Trophoblast cell (in vitro differentiated cells and primary cell): ENCODE measurements around the gene MESP1.
A peak's percentile ranks its signal among the peaks of the same experiment; 100 is the strongest.

Experiments used
- DNase-seq, 2 donors: peaks; one replicate each; pipeline ENCODE4 v3.0.0-alpha.2; 2016
- H2AFZ ChIP-seq: 2 replicates; pipeline ENCODE4 v1.6.1; 2013; ENCODE audit warnings: low read length, moderate library complexity, mild to moderate bottlenecking; ENCODE audit not compliant: insufficient read depth, poor library complexity
- H2AK5ac ChIP-seq: 2 replicates; pipeline ENCODE4 v1.6.1; 2013; ENCODE audit warnings: mild to moderate bottlenecking, low read length
- H2BK120ac ChIP-seq: 2 replicates; pipeline ENCODE4 v1.6.1; 2013; ENCODE audit warnings: low read length, mild to moderate bottlenecking, moderate library complexity; ENCODE audit not compliant: insufficient read depth, poor library complexity
- H2BK12ac ChIP-seq: 2 replicates; pipeline ENCODE4 v1.6.1; 2013; ENCODE audit warnings: mild to moderate bottlenecking, low read length, moderate library complexity
- H2BK5ac ChIP-seq: 2 replicates; pipeline ENCODE4 v1.6.1; 2013; ENCODE audit warnings: low read length, low read depth, moderate library complexity, mild to moderate bottlenecking; ENCODE audit not compliant: poor library complexity
- H3K14ac ChIP-seq: 2 replicates; pipeline ENCODE4 v1.6.1; 2013; ENCODE audit warnings: mild to moderate bottlenecking, low read length
- H3K18ac ChIP-seq: 2 replicates; pipeline ENCODE4 v1.6.1; 2013; ENCODE audit warnings: mild to moderate bottlenecking, low read length
- H3K23ac ChIP-seq: 2 replicates; pipeline ENCODE4 v1.6.1; 2013; ENCODE audit warnings: low read length
- H3K27ac ChIP-seq: 2 replicates; pipeline ENCODE4 v1.5.1; 2013; ENCODE audit warnings: low read depth, mild to moderate bottlenecking, inconsistent platforms, low read length, moderate library complexity
- H3K27me3 ChIP-seq: 2 replicates; pipeline ENCODE4 v1.6.1; 2013; ENCODE audit warnings: inconsistent platforms, mild to moderate bottlenecking, low read length, moderate library complexity; ENCODE audit not compliant: insufficient read depth
- H3K36me3 ChIP-seq, 2 experiments: 1 replicate in 1 of 2; 2 replicates in 1 of 2; pipeline ENCODE4 v1.6.1; 2013; ENCODE audit warnings: low read length in 2 of 2, mild to moderate bottlenecking in 2 of 2, moderate library complexity in 1 of 2; ENCODE audit not compliant: insufficient read depth in 2 of 2, control insufficient read depth in 1 of 2
- H3K4ac ChIP-seq: 2 replicates; pipeline ENCODE4 v1.6.1; 2013; ENCODE audit warnings: low read depth, mild to moderate bottlenecking, low read length, moderate library complexity
- H3K4me1 ChIP-seq, 2 experiments: 1 replicate in 1 of 2; 2 replicates in 1 of 2; pipeline ENCODE4 v1.6.1; 2013; ENCODE audit warnings: low read length in 2 of 2, mild to moderate bottlenecking in 2 of 2, moderate library complexity in 1 of 2; ENCODE audit not compliant: insufficient read depth in 2 of 2, control insufficient read depth in 1 of 2
- H3K4me2 ChIP-seq: 2 replicates; pipeline ENCODE4 v1.6.1; 2013; ENCODE audit warnings: inconsistent platforms, mild to moderate bottlenecking, low read length, moderate library complexity
- H3K4me3 ChIP-seq: 2 replicates; pipeline ENCODE4 v1.5.1; 2013; ENCODE audit warnings: mild to moderate bottlenecking, low read depth, low read length, inconsistent platforms
- H3K79me1 ChIP-seq: one replicate; pipeline ENCODE4 v1.6.1; 2013; ENCODE audit warnings: low read length
- H3K79me2 ChIP-seq: 2 replicates; pipeline ENCODE4 v1.6.1; 2013; ENCODE audit warnings: low read length, mild to moderate bottlenecking; ENCODE audit not compliant: control insufficient read depth, insufficient read depth, poor library complexity
- H3K9ac ChIP-seq: 2 replicates; pipeline ENCODE4 v1.6.1; 2013; ENCODE audit warnings: mild to moderate bottlenecking, low read length
- H3K9me3 ChIP-seq: 2 replicates; pipeline ENCODE4 v1.6.1; 2013; ENCODE audit warnings: low read depth, mild to moderate bottlenecking, control low read depth, inconsistent platforms, low read length; ENCODE audit not compliant: insufficient read depth
- H4K12ac ChIP-seq: 2 replicates; pipeline ENCODE4 v1.6.1; 2013; ENCODE audit warnings: low read depth, mild to moderate bottlenecking, low read length, moderate library complexity
- H4K8ac ChIP-seq: 2 replicates; pipeline ENCODE4 v1.6.1; 2013; ENCODE audit warnings: low read depth, mild to moderate bottlenecking, low read length, moderate library complexity
- H4K91ac ChIP-seq: one replicate; pipeline ENCODE4 v1.6.1; 2013; ENCODE audit warnings: low read depth, mild to moderate bottlenecking, low read length, moderate library complexity
- WGBS: extraction: QIAGEN DNeasy Blood & Tissue Kit; methylation state at CpG from one replicate; pipeline ENCODE4 v1.1.7; 2013; ENCODE audit warnings: missing lambda C conversion rate; ENCODE audit not compliant: insufficient read length, insufficient coverage; ENCODE audit errors: extremely low coverage; 5-methylcytosine and 5-hydroxymethylcytosine counted together

The MESP1 gene

GRCh38 chr15:89765694-89766093, 14.6 kb upstream of the MESP1 start:
- Histone ChIP-seq H3K4ac (no peak overlapping the region), H2BK5ac (no peak overlapping the region), H3K4me3 (no peak overlapping the region), H3K4me2 (no peak overlapping the region), H3K14ac (no peak overlapping the region), H2AK5ac (no peak overlapping the region), H3K27me3 (no peaks in the 10 kb centered on the region), H3K23ac (no peak overlapping the region), H3K79me1 (no peaks in the 10 kb centered on the region), H2AFZ (no peak overlapping the region), H2BK12ac (no peak overlapping the region), H2BK120ac (no peak overlapping the region), H4K91ac (no peak overlapping the region), H3K4me1 (peaks cover 0 to 5% of the 10 kb centered on the region in 2 experiments), H4K8ac (no peak overlapping the region), H3K27ac (no peak overlapping the region), H3K9me3 (no peaks in the 10 kb centered on the region), H3K18ac (no peak overlapping the region), H3K79me2 (no peaks in the 10 kb centered on the region), H3K36me3 (no peaks in the 10 kb centered on the region), H4K12ac (no peak overlapping the region), H3K9ac (no peak overlapping the region)
- no peak for DNase-seq
- no CpG with 5 or more reads among the region's 1 CpG for WGBS

DNA sequence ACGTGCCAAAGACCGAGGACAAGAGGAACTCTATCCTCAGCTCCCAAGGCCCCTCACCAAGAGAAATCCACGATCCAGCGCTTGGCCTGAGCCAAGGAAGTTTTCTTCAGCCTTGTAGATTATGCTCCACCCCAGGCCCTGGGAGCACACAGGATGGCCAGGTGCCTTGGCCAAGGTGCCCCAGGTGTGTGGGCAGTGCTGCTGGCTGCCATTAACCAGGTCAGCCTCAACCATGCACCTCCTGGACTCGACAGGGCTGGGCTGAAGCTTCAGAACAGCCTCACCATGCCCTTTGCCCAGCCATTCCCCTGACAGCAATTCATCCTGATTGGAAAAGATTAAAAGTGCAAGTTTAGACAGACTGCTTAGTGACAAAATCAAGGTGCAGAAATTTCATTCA, 10.9 kb upstream of the MESP1 start:
- Histone ChIP-seq H3K4me3 (no peak overlapping the region), H2BK120ac (no peak overlapping the region), H3K4me2 (no peak overlapping the region), H3K4me1 (peaks cover 0 to 10% of the 10 kb centered on the region in 2 experiments), H3K79me1 (no peaks in the 10 kb centered on the region), H3K9ac (no peak overlapping the region), H4K8ac (no peak overlapping the region), H3K18ac (no peak overlapping the region), H4K12ac (no peak overlapping the region), H2BK12ac (no peak overlapping the region), H2BK5ac (no peak overlapping the region), H3K4ac (no peak overlapping the region), H3K14ac (no peak overlapping the region), H2AK5ac (no peak overlapping the region), H3K27ac (no peak overlapping the region), H2AFZ (no peak overlapping the region), H3K79me2 (no peaks in the 10 kb centered on the region), H3K9me3 (no peaks in the 10 kb centered on the region), H3K27me3 (no peaks in the 10 kb centered on the region), H4K91ac (no peak overlapping the region), H3K23ac (no peak overlapping the region), H3K36me3 (no peaks in the 10 kb centered on the region)
- DNase-seq, result no peak
- no CpG with 5 or more reads among the region's 5 CpGs for WGBS

GRCh38 chr15:89761009-89761831, 10.2 kb upstream of the MESP1 start:
- H4K12ac ChIP-seq, result no peak overlapping the region
- no peaks in the 10 kb centered on the region for H3K36me3 ChIP-seq
- H2AFZ ChIP-seq, result no peak overlapping the region
- no peak overlapping the region for H4K8ac ChIP-seq
- H3K4ac ChIP-seq, result no peak overlapping the region
- H3K4me2 ChIP-seq, result no peak overlapping the region
- H3K27me3 ChIP-seq, result no peaks in the 10 kb centered on the region
- H2BK5ac ChIP-seq, result no peak overlapping the region
- no CpG with 5 or more reads among the region's 18 CpGs for whole genome bisulfite sequencing
- H3K23ac ChIP-seq, result no peak overlapping the region
- no peak overlapping the region for H3K4me3 ChIP-seq
- H4K91ac ChIP-seq, result no peak overlapping the region
- no peak overlapping the region for H3K18ac ChIP-seq
- no peak overlapping the region for H3K27ac ChIP-seq
- peaks cover 0 to 10% of the 10 kb centered on the region in 2 experiments for H3K4me1 ChIP-seq
- no peak overlapping the region for H3K14ac ChIP-seq
- H2AK5ac ChIP-seq, result no peak overlapping the region
- H3K79me1 ChIP-seq, result no peaks in the 10 kb centered on the region
- no peak overlapping the region for H2BK120ac ChIP-seq
- no peak overlapping the region for H3K9ac ChIP-seq
- no peaks in the 10 kb centered on the region for H3K79me2 ChIP-seq
- H2BK12ac ChIP-seq, result no peak overlapping the region
- no peaks in the 10 kb centered on the region for H3K9me3 ChIP-seq
- no peak for DNase-seq

GRCh38 chr15:89760303-89761008, 9.4 kb upstream of the MESP1 start:
- no peak overlapping the region for H2AFZ ChIP-seq
- peaks cover 6 to 15% of the 10 kb centered on the region in 2 experiments for H3K4me1 ChIP-seq

More at GRCh38 chr15:89760303-89761008, 9.4 kb upstream of the MESP1 start:
- Histone ChIP-seq H3K9me3 (no peaks in the 10 kb centered on the region), H4K91ac (no peak overlapping the region), H4K12ac (no peak overlapping the region), H3K9ac (no peak overlapping the region), H4K8ac (no peak overlapping the region), H3K27ac (no peak overlapping the region), H2AK5ac (no peak overlapping the region), H3K27me3 (no peaks in the 10 kb centered on the region), H3K4me2 (no peak overlapping the region), H3K79me2 (no peaks in the 10 kb centered on the region), H3K23ac (no peak overlapping the region), H3K4ac (no peak overlapping the region), H3K14ac (no peak overlapping the region), H2BK120ac (no peak overlapping the region), H2BK5ac (no peak overlapping the region), H3K4me3 (no peak overlapping the region), H2BK12ac (no peak overlapping the region), H3K79me1 (peaks cover 3% of the 10 kb centered on the region), H3K18ac (no peak overlapping the region), H3K36me3 (no peaks in the 10 kb centered on the region)
- DNase-seq, result peak; percentile 55 to 92
- WGBS, result no CpG with 5 or more reads among the region's 16 CpGs
